Measurements from ENCODE around the gene RAMAC. TPM values are rescaled to one million over a fixed set of nuclear protein-coding genes. Genes with fewer than 3 reads are reported as not detected.

RAMAC gene
- total and polyA plus RNA-seq, 2 of the 4 experiments (the other 2 are of a cell fraction), result 23.6 to 29.6 TPM

DNA sequence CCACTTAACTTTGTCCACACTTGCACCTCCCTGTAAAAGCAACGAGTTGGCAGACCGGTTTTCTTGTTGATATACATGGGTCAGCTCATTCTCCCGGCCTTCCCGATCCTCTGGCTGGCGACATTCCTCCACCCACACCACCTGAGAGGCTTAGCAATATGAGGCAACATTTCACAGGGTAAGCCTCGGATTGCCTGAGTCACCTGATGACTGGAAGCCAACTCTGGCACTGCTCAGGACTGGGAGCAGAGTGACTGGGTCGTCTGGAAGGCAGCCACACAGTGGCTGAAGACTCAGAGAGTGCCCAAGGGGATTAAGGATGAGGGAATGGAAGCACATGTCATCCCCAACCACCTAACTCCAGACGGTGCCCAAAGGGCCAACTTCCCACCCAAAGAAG lies 43.3 kb upstream of the RAMAC start:
- H3K4me2 ChIP-seq (ENCODE audit: low read depth, low read length), result no peak overlapping the region
- WGBS, 2 experiments (ENCODE audit: extremely low coverage in 2 of 2, insufficient read length in 1 of 2), result 0% methylated on average over 1 of the region's 8 CpGs; no CpG with 5 or more reads in 1 of the 2 experiments
- intact Hi-C loops (cut with micrococcal nuclease), result no loop called here

More for the DNA sequence above, 43.3 kb upstream of the RAMAC start:
- Histone ChIP-seq H2AK5ac (ENCODE audit: low read depth, low read length) (no peak overlapping the region), H3K9ac (ENCODE audit: low read depth, low read length) (no peak overlapping the region), H2BK120ac (ENCODE audit: low read depth, low read length) (no peak overlapping the region), H3K14ac (replicated peaks; ENCODE audit: low read depth, low read length) (no peak overlapping the region), H3K23ac (ENCODE audit: low read depth, low read length) (no peak overlapping the region), H2AFZ (replicated peaks; ENCODE audit: low read length, poor library complexity) (no peak overlapping the region), H3K27me3 (ENCODE audit: control insufficient read depth, insufficient read depth, low read length) (peaks cover 2% of the 10 kb centered on the region), H3K4ac (ENCODE audit: low read depth, low read length) (no peak overlapping the region), H3K18ac (ENCODE audit: low read depth, low read length) (no peak overlapping the region), H4K8ac (ENCODE audit: low read depth in 2 of 2, low read length in 2 of 2) (no peak overlapping the region), H2BK15ac (ENCODE audit: low read depth, low read length) (no peak overlapping the region), H3K4me1 (ENCODE audit: control insufficient read depth, insufficient read depth, low read length) (no peaks in the 10 kb centered on the region), H4K5ac (ENCODE audit: low read depth, low read length) (no peak overlapping the region), H2AK9ac (replicated peaks; ENCODE audit: low read depth, low read length, poor library complexity) (no peak overlapping the region), H3K27ac (ENCODE audit: insufficient read depth, low read length) (no peak overlapping the region), H2BK5ac (ENCODE audit: low read depth, low read length, poor library complexity, severe bottlenecking) (no peak overlapping the region), H4K91ac (ENCODE audit: insufficient read depth, low read depth, low read length) (no peak overlapping the region), H3K9me1 (ENCODE audit: insufficient read depth, low read length) (no peaks in the 10 kb centered on the region), H3K79me1 (ENCODE audit: low read depth in 1 of 2, low read length in 2 of 2) (no peaks in the 10 kb centered on the region), H2BK20ac (ENCODE audit: low read depth, low read length) (no peak overlapping the region), H3K36me3 (ENCODE audit: control insufficient read depth, insufficient read depth, low read length) (no peaks in the 10 kb centered on the region), H3K9me3 (ENCODE audit: control insufficient read depth, insufficient read depth, low read length) (no peaks in the 10 kb centered on the region), H3K56ac (ENCODE audit: extremely low read depth, insufficient read depth, low read length) (no peak overlapping the region), H3K4me3 (ENCODE audit: insufficient read depth, low read depth, low read length) (no peak overlapping the region), H4K20me1 (ENCODE audit: insufficient read depth, low read length) (no peaks in the 10 kb centered on the region)
- DNase-seq (no peak), ATAC-seq (ENCODE audit: low read depth) (no peak)
- no peak for TF ChIP-seq FOS (IDR thresholded peaks at IDR 0.05; ENCODE audit: low read depth, low read length)
- 0 out of 2 replicates have a peak, but pooled peaks have one; percentile 6 for TF ChIP-seq CEBPB (IDR thresholded peaks at IDR 0.05; ENCODE audit: low read depth, low read length)
- ChIA-PET CTCF (interaction anchor here (0.6 kb wide), 1 partner anchor 86 kb away, joined by 3 read pairs; no protein-coding TSS in a partner anchor), POLR2A (ENCODE audit: unreplicated experiment) (no interaction called here)
- no TSS peak for BruUV-seq (replicated peaks)
- dilution Hi-C loops (cut with HindIII; ENCODE audit: low sequenced_read_pairs, unreplicated experiment), result no loop called here
- in situ Hi-C loops (cut with MboI; ENCODE audit: low sequenced_read_pairs), result no loop called here
